T-helper 9 cell (primary cell): ENCODE results near the gene RPL37A.

Experiments used
- DNase-seq: peaks from one replicate; pipeline ENCODE4 v3.0.0-alpha.2; 2020
- total RNA-seq, 2 donors: gene quantifications; one replicate each; lab custom pipeline; 2026; lab: John Stamatoyannopoulos, UW

The RPL37A gene
- 1,012 to 1,206 reads per million in 2 donors for total RNA-seq

DNA sequence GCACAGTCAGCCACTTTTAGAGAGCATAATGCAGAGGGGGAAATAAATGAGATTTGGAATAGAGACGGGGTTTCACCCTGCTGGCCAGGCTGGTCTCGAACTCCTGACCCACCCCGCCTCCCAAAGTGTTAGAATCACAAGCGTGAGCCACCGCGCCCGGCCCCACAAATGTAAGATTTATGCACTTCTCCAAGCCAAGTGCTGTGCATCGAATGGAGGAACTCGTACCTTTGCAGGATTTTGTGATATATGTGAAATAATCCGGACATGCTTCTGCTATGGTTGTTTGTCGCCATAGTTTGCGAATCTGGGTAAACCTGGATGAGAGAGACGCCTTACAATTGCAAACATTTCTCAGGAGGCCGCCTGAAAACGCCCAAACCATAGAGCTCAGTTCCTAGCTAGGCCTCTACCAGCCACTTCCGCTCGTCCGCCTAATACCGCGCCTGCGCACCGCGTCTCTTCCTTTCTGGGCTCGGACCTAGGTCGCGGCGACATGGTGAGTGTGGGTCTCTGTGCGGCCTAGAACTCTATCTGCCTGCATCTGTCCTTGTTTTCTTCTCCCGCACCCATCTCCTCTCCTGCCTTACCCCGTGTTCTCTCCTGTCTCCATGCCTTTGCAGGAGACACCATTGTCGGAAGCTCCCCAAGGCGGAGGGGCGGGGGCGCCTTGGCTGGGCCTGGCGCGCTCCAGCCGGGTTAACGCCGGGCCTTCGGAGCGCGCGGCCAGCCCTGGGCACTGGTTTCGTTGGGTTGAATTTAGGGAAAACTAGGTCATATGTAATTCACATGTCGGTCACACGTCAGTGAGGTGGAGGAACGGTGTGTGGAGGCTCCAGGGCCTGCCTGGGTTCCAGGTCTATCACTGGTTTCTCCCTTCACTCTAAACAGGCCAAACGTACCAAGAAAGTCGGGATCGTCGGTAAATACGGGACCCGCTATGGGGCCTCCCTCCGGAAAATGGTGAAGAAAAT, at the start of gene RPL37A:
Gene RPL37A, plus strand, starts transcription at position 466 of the 974 bp plus-strand sequence. Its CDS starts 31 bp downstream, at position 497.
- DNase-seq, result peak; percentile 78

DNA sequence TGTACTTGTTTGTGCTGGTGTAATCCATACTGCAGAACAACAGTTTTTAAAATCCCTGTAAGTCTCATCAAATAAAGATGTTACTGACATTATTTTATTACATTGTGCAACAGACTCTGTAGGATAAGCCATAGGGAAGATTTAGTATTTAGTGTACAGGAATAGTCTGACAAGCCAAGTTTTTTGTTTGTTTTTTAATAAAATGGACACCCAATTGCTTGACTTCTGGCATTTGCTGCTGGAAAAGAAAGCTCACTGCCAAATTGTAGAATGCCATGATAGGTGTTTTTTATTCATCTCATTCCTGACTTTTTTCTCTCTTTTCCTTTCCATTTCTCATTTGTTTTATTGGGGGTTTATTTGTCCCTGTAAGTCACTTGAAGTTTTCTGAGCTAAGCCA, 48.3 kb upstream of the RPL37A start:
- no peak for DNase-seq

DNA sequence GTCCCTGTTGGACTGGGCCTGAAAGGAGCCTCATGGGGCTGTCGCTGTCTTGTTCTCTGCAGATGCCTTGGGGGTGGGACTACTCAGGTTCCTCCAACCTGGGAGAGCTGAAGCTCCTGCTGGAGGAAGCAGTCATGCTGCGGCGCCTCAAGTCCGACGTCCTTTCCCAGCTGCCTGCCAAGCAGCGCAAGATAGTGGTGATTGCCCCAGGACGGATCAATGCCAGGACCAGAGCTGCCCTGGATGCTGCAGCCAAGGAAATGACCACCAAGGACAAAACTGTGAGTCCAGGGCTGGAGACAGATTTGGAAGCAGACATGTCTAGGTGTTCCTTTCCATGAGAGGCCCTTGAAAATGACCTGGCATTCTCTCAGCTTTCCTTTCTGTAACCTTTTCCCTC, 47.9 kb upstream of the RPL37A start:
- DNase-seq, result no peak

DNA sequence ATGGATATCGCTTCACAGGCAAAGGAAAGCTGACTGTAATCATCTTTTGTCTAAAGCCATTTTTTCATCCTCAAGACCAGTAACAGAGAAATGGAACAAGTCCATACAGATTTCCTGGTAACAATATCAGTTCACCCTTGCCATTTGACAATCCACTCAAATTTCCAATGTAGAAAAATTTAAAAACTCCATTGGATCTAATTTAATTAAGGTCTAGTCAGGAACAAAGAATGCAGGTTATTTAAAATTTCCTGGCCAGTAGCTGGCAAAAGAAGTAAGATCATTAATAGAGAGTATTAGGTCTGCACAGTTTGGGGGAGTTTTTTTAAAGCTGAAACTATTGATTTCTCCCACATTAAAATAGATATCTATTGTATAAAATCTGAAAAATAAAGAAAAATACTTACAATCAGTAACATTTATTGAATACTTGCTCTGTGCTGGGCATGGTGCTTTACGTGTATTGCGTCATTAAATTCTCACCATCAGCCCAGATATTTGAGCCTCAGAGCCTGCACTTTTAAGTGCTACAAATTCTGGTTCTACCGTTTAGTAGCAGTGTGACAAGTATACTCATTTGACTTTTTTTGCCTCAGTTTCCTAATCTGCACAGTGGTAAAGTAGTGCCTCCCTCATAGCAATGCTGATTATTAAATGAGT, 44.6 kb upstream of the RPL37A start:
- DNase-seq, result no peak

DNA sequence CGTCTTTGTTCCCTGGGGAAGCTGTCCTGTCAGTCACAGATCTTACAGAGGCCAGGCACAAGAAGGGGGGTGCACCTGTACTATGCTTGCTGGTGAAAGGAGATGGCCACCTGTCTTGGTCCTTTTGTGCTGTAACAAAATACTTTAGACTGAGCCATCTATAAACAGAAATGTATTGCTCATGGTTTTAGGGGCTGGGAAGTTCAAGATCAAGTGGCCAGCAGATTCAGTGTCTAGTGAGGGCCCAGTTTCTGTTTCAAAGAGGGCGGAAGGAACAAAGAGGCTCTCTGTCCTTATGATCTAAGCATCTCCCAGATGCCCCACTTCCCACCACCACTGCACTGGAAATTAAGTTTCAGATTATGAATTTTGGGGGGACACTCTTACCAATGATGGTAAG, 35.5 kb upstream of the RPL37A start:
- no peak for DNase-seq

DNA sequence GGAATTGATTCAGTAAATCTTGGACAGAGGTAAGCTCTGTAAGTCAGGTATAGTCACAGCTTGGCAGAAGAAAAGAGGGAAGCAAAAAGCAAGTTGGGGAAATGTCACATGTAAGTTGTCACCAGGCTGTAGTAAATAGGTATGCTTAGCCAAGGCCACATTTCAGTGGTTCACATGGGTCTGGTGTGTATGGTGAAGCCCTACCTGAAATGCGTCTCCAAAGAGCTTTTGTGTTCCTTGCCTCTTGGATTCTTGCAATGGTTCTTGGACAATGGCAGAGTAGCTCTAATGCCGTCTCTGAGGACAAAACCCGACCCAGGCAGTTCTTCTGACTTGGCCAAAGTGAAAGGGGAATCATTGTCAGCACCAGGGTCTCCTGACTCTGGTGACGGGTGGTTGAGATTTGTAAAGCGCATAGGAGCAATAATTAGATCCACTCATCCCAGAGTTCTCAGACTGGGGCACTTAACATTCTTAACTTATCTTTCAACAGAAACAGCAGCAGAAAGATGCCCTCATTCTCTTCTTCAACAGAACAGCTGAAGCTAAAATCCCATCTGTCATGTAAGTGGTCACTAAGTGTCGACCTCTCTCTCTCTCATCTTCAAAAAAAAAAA, 34.4 kb upstream of the RPL37A start:
- DNase-seq, result no peak

DNA sequence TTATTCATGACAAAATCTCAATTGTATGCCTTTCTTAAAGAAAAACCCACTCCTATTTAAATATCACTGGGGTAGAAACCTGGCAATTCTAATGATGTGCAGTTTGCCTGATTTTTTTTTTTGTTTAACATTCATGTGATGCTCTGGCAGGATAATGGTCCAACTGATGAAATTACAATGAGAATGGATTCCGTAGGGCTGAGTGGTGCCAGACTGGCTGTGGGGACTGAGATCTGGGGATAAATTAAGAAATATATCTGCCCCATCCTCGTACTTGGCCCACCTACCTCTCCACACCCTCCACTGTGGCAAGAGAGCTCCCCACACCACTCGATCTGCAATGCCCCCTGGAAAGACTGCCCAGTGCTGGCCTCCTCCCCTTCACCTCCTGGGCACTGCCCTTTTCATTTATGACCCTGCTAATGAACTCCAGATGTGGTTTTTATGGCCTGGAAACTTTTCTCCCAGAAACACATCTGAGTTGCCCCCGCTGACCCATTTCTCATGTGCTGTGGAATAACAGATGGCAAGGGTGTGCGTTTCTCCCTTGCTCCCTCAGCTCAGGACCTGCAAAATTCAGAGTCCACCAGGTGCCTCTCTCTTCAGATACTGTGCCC, 33.0 kb upstream of the RPL37A start:
- no peak for DNase-seq

DNA sequence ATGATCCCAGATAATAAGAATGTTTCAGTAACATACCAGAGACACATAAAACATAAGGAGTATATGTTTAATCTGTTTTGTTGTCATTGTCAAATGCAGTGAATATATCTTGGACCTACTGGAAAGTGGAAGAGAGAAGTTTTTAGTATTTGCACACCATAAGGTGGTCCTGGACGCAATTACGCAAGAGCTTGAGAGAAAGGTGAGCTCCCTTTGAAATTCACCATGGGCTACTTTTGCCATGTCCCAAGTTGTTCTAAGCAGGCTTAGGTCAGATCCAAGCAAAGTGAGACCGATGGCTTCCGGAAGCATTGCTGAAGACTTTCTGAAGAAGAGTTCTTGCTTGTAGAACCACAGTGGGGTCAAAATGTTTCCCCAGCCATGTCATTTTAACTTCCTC, 30.8 kb upstream of the RPL37A start:
- DNase-seq, result no peak

DNA sequence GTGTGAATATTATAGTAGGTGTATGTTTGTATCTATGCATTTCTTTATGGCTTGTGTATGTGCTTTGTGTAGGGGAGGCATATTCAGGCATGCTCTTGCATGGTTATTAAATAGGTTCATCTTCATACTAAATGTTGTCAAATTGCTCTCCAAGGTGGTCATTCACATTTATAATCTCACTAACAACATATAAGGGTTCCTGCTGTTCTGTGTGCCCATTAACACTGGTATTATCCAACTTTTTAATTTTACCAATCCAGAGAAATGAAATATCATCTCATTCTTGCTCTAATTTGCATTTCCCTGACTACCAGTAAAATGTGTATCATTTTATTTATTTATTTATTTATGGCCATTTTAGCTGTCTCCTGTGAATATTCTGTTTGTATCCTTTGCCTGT, 29.0 kb upstream of the RPL37A start:
- DNase-seq, result no peak

DNA sequence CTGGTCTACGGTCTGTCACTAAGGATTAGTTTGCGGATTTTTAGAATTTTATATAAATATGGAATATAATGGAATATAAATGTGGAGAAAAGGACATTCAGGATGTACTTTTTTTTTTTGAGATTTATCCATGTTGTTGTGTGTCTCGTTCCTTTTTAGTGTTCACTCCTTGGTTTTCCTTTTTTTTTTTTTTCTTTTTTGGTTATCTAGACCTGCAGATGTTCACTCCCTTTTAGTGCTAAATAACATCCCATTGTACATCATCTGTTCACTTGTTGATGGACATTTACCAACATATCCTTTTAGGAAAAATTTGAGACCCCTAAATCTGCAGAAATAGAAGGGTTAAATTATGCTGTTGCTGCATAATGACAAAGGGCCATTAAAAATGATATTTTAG, 25.5 kb upstream of the RPL37A start:
- DNase-seq, result no peak

DNA sequence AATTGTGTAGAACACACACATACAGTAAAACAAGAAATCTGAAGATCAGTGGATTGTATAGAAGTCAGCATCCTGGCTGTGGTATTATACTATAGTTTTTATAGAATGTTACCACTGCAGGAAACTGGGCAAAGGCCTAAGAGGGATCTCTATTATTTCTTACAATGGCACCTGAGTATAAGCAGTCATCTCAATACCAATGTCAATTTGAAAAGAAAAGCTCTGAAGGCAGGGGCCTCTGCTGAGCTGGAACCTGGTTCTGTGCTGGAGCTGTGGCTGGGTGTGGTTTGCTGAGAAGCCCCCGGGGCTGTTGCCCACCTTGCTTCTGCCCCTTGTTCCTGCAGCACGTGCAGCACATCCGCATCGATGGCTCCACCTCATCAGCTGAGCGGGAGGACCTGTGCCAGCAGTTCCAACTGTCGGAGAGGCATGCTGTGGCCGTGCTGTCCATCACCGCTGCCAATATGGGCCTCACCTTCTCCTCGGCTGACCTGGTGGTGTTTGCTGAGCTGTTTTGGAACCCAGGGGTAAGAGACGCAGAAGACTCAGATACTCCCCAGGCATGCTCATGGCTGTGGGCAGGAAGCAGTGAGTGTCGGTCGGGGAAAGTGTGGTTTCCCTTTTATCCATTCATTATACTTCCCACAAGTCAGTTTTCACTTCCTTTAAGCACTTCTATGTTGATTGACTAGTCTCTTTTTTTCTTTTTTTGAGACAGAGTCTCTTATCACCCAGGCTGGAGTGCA, 23.5 kb upstream of the RPL37A start:
- no peak for DNase-seq

DNA sequence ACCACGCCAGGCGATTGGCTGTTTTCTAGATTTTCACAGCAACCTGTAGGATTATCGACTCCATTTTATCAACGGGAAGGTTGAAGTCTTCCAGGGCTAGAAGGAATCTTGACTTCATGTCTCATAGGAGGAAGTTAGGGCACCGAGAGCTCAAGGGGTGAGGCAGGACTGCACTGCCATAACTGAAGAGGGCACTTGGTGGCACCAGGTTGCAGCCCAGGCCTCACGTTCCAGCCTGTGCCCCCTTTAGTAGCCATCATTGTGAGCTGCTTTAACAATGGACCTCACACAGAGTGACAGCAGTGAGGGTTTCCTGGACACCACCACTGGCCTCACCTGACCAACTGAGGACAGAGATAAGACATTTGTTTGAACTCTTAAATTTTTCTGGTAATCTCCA, 22.9 kb upstream of the RPL37A start:
- no peak for DNase-seq

DNA sequence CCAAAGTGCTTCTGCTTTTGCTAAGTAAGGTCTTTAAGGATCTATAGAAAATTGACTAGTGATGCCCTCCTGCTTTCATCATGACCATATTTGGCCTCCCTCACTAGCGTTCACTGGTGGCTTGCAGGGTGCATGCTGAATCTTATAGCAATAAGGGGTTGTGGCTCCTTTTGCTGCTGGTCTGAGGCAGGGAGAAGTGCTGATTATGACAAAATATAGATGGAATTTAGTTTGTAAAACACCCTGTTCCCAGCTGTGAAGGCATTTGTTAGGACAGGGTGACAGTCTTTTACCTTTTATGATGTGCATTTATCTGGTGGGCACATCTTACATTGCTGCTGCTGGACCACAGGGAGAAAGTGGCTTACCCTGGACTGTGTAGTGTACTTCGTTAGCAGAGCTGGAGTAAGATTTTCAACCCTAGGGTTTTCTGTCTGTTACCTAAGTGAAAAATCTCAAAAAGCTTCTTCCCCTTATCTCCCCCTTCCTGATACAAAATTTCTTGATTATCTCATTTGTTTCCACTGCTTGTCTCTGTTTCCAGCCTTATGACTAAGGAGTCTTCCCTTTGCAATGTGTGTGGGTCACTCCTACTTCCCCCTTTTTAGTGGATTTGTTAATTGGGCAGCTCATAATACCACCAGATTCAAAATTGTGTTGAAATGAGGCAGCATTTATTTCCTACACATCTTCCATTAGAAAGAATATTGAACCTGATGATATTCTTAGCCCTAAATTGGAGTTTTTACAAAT, 21.2 kb upstream of the RPL37A start:
- no peak for DNase-seq

DNA sequence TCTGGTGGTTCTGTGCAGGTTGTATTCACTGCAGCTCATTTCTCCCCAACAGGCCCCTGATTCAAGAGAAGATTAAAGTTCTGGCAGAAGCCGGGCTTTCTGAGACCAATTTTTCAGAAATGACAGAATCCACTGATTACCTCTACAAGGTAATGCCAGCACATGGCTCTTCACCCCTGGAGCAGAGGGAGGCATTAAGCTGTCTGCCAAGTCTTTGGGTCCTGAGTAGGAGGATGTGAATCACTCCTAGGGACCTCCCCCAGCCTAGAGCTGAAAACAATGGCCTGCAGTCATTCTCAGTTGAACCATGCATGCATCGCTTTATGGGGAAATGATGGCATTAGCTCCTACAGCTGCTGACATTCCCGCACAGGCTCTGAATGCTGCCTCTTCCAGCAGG, 20.5 kb upstream of the RPL37A start:
- no peak for DNase-seq

DNA sequence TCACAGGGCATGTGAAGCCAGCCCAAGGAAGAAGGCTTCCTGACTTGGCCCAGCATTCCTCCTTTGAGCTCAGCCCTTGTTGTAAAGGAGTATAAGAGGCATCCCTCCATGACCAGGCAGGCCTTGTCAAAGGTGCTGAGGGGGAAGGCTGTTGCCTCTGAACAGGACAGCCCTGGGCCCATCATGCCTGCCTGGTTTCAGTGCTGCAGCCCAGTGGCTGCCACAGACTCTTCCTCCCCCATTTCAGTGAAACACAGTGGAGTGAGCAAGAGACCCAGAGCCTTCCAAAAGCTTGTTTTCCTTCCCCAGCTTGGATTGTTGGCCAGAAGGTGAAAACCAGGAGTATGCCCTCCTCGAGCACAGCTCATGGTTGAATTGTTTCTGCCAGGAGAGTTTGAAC, 19.9 kb upstream of the RPL37A start:
- no peak for DNase-seq

DNA sequence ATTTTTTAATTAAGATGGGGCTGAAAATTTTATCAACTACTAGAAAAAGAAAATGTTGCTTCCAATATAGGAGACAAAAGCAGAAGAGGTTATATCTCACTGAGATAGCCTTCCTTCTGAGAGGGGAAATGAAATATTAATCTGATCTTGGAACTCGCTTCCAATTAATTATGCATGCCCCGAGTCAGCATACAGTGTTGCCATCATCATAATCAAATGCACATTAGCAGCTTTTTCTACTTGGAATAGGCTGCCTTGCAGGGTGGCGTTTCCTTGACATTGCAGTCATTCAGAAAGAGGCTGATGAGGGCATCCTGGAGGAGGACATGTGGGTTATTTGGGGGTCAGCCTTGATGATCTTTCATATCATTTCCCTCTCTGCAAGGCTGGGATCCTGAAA, 18.4 kb upstream of the RPL37A start:
- no peak for DNase-seq

DNA sequence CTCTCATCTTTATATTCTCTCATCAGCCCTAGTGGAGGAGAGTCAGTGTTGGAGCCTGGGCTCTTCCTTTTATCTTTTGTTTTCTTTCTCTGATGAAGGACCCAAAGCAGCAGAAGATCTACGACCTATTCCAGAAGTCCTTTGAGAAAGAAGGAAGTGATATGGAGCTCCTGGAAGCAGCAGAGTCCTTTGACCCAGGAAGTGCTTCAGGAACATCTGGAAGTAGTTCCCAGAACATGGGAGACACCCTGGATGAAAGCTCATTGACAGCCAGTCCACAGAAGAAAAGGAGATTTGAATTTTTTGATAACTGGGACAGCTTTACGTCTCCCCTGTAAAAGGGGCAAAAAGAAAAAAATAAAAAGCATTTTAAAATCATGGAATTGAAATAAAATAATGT, 16.0 kb upstream of the RPL37A start:
- DNase-seq, result no peak

DNA sequence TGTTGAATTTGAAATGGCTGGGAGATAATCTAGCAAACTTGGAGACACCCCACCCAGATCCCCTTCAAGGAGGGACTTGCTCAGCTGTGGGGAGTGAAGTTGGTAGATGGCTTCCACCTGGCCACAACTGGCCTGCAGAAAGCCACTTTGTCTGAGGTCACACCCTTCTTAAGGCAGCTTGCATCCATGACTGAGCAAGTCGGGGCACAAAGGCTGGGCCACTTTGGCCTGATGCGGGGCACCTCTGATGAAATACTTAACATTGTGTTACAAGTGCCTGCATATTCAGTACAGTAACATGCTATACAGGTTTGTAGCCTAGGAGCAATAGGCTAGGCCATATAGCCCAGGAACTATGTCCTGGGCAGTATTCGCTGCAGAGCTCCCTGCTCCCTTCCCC, 13.4 kb upstream of the RPL37A start:
- DNase-seq, result no peak

DNA sequence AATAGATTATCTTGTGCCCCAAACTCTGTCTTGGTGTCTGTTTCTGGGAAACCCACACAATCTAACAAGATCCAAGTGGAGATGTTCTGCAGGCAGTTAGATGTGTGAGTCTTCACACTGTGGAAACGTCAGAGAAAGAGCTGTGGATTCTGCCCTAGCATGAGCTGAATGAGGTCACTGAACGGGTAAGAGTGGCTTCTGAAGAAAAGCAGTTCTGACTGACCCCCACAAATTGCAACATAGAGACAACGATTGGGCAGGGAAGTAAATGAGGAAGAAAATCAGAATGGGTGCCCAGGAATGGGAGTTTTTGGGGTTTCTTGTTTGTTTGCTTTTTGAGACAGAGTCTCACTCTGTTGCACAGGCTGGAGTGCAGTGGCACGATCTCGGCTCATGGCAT, 12.9 kb upstream of the RPL37A start:
- DNase-seq, result no peak

DNA sequence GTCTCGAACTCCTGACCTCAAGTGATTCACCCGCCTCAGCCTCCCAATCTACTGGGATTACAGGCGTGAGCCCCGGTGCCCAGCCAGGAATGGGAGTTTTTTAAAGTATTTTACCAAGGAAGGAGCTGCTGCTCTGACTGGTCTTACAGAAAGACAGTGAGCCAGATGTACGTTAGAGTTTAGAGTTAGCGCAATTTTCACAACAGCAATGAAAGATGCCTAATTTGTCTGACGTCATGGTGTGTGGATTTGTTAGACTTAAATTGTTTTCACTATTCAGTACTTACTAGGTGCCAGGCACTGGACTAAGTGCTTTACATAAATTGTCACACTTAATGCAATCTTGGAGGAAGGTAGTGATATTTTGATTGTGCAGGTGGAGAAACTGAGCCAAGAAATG, 12.4 kb upstream of the RPL37A start:
- no peak for DNase-seq

DNA sequence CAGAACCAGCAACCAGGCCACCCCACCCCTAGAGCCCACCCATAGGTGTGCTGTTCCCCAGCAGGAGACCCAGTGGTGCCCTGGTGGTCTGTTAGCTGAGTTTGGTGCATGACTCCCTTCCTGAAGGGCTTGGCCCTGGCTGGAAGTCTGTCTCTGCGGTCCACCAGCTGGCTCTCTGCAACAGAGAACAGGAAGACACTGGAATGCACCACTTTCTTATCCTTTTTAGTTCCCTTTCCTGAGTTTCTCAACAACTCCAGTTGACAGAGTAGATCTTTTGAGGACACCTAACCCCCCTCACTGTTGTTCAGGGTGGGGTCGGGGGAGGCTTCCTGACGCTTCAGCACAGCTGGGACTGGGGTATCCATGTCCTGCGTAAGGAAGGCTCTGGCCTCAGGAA, 11.9 kb upstream of the RPL37A start:
- no peak for DNase-seq

DNA sequence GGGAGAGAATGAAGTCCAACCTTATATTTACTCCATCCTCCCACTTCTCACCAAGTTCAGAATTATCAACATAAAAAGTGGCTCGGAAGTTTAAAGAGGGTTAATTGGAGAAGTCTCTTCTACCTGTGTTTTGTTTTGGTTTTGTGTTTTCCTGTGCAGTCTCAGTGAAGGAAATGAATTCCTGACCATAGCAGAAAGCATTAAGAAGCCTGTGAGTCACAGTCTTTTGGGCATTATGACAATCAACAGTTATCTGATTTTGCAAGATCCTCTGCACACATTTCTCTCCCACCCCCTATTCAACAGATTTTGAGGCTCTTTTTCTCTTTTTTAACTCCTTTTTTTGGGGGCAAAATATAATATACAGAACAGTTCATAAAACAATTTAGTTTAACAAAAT, 8.6 kb upstream of the RPL37A start:
- no peak for DNase-seq
